Measurements from ENCODE around the gene AGPS.

- TF ChIP-seq CTCF (IDR thresholded peaks at IDR 0.05) (no peak), EP300 (IDR thresholded peaks at IDR 0.05) (no peak), MAX (IDR thresholded peaks at IDR 0.05) (no peak), ESRRA (IDR thresholded peaks at IDR 0.05; ENCODE audit: borderline replicate concordance, low read length) (no peak)
Observed at GRCh38 chr2:177535000-177535399, 142.4 kb downstream of the AGPS start.
